ENCODE results near the gene OGFOD3. TPM values are rescaled to one million over a fixed set of nuclear protein-coding genes. Genes with fewer than 3 reads are reported as not detected.
"Not testable (repeated sequence)": the region's sequence is repeated elsewhere in the genome, so short reads cannot be mapped to it uniquely, and the experiment has no call there.

The OGFOD3 gene
- total RNA-seq, 1 donor from 2014 or later, result 15.9 TPM

DNA sequence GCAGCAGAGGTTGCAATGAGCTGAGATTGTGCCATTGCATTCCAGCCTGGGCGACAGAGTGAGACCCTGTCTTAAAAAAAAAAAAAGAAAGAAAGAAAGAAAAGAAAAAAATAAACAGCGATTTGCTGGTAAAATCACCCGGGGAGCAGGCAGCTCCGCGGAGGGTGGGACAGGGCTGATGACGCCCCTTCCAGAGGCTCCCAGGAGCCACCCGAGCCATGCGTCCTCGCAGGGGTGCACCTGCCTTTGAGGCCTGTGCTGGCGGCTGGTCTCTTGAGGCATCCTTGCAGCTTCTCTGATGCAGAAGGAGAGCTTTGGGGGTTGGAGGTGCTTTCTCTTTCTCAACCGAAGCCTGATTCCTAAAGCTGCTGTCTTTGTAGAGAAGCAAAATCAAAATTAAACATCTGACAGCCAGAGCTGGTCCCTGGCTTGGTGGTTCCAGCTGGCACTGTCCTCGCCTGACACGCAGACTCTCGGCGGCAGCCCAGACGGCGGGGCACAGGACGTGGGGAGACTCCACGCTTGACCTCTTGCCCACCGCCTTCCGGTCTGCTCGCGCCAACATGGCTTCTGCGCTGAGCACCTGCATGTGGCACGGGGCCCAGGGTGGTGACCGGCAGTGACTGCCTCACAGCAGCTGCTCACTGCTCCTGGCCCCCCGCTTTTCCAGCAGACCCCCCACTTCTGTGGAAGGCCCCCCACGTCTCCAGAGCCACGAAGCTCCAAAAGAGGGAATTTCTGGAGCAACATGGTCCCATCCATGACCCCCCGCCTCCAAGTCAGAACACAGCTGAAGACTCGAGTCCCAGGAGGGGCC is 40.3 kb downstream of the OGFOD3 start:
- FAIRE-seq, result no peak
- no peak for DNase-seq (ENCODE audit: low spot score in 2 of 2)

DNA sequence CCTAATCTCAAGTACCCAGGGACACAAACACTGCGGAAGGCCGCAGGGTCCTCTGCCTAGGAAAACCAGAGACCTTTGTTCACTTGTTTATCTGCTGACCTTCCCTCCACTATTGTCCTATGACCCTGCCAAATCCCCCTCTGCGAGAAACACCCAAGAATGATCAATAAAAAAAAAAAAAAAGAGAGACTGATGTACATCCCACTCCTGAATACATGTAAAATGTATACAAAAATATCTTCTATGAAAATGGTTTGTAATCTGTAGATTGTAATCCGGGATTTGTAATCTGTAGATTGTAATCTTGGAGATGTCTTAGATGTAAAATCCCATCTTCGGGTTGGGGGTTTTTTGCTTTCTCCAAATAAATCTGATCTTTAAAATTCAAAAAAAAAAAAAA is 41.1 kb downstream of the OGFOD3 start:
- not testable (repeated sequence) for DNase-seq (ENCODE audit: low spot score in 2 of 2); FAIRE-seq

GRCh38 chr17:82376042-82376730 is 42.2 kb downstream of the OGFOD3 start:
- no peak for DNase-seq (ENCODE audit: low spot score in 2 of 2)

GRCh38 chr17:82375359-82376041 is 42.9 kb downstream of the OGFOD3 start:
- FAIRE-seq, result no peak
- DNase-seq (ENCODE audit: low spot score in 2 of 2), result peak in 1 of 2 donors; percentile 38

More at GRCh38 chr17:82376042-82376730, 42.2 kb downstream of the OGFOD3 start:
- no peak for FAIRE-seq

GRCh38 chr17:82374626-82375331 is 43.6 kb downstream of the OGFOD3 start:
- DNase-seq (ENCODE audit: low spot score in 2 of 2), result no peak
- no peak for FAIRE-seq

GRCh38 chr17:82373731-82374625 is 44.4 kb downstream of the OGFOD3 start:
- no peak for FAIRE-seq

DNA sequence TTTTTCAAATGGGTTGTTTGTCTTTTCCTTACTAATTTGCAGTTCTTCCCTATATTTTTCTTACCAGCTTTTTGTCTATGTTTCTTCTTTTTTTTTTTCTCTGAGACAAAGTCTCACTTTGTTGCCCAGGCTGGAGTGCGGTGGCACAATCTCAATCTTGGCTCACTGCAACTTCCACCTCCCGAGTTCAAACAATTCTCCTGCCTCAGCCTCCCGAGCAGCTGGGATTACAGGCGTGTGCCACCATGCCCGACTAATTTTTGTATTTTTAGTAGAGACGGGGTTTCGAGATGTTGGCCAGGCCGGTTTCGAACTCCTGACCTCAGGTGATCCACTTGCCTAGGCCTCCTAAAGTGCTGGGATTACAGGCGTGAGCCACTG is 45.3 kb downstream of the OGFOD3 start:
- FAIRE-seq; DNase-seq (ENCODE audit: low spot score in 2 of 2): not testable (repeated sequence)

More at GRCh38 chr17:82373731-82374625, 44.4 kb downstream of the OGFOD3 start:
- DNase-seq (ENCODE audit: low spot score in 2 of 2), result no peak

DNA sequence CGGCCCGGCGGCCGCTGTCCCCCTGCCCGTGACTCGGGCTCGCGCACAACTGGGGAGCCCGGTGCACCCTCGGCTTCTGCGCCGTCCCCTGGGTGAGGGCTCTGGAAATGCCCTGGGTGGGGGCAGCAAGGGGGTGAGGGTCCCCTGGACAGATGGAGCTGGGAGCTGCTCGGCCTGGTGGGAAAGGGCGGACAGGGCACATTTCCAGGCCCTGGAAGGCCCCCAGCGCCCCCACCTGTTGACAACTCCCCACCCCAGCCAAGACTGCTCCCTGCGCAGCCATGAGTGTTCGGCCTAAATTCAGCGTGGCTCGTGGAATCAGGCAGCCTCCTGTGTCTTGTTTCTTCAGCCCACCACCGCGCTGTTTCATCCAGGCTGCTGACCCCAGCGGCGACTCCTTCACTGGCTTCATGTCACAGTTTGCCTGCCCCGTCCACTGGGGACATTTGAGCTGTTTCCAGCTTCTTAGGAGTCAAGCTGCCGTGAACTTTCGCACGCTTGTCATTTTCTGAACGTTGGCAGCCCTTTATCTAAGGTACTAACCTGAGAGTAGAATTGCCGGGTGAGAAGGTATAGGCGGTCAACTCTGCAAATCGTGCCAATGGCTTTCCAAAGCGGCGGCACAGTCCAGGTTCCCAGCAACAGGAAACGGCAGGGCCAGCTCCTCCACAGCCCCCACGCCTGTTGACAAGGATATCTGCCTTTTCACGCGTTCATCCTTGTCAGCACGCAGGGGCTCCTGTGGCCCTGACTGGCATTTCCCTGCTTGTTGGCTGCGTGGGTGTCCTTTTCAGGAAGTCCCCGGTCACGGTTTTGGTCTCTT is 45.9 kb downstream of the OGFOD3 start:
- FAIRE-seq, result no peak

GRCh38 chr17:82371333-82372248 is 46.8 kb downstream of the OGFOD3 start, which contains the start of gene UTS2R:
UTS2R (plus strand) TSS chr17:82371765; CDS start chr17:82374325, 2,560 bp downstream.
- DNase-seq (ENCODE audit: low spot score in 2 of 2) (no peak), FAIRE-seq (no peak)

More for the DNA sequence above, 45.9 kb downstream of the OGFOD3 start:
- no peak for DNase-seq (ENCODE audit: low spot score in 2 of 2)

GRCh38 chr17:82370471-82371332 is 47.7 kb downstream of the OGFOD3 start:
- FAIRE-seq (no peak), DNase-seq (ENCODE audit: low spot score in 2 of 2) (no peak)

- FAIRE-seq (no peak), DNase-seq (ENCODE audit: low spot score in 2 of 2) (no peak)
These were observed 49.2 kb downstream of the OGFOD3 start for GRCh38 chr17:82369211-82369610.

- DNase-seq (ENCODE audit: low spot score in 2 of 2), result no peak
These were observed 50.5 kb downstream of the OGFOD3 start for GRCh38 chr17:82367724-82368524.

GRCh38 chr17:82366749-82367148 is 51.6 kb downstream of the OGFOD3 start:
- no peak for DNase-seq (ENCODE audit: low spot score in 2 of 2)
- FAIRE-seq, result no peak

More at GRCh38 chr17:82367724-82368524, 50.5 kb downstream of the OGFOD3 start:
- FAIRE-seq, result no peak

GRCh38 chr17:82365606-82366295 is 52.6 kb downstream of the OGFOD3 start:
- FAIRE-seq (no peak), DNase-seq (ENCODE audit: low spot score in 2 of 2) (no peak)
